ENCODE measurements around the gene SNAP47.

Gene SNAP47

DNA sequence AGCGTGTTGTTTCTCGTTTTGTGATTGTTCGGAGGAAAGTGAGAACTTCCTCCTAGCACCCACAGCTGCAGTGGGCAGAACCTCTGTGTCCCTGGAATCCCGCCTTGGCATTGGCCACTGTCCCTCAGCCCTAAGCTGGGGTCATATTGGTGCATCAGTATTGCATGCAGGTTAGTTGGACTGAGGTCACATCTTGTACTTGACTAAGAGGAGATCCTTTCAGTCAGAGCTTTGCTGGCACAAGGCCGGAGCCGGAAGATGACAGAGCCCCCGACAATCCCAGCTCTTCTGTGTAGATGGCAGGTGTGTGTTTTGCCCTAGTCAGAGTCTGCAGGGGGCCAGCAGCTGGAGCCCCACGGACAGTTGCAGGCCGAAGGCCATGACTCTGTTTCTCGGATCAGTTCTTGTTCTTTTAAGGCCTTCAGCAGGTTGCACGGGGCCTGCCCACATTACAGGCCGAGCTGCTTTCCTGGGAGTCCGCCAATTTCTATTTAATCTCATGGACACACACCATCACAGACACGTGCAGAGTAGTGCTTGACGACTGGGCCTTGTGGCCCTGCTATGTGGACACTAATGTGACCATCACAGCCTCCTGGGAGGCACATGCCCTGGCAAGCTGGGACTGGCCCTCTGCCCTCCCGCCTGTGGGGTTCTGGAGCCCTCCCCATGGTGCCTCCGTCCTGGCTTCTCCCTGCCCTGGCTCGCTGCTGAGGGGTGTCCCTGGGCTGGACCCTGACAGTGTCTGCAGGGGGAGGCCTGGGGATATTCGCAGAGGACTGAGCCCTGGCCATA, 14.9 kb downstream of the SNAP47 start:
- DNase-seq (ENCODE audit: low read depth in 3 of 3): no peak

DNA sequence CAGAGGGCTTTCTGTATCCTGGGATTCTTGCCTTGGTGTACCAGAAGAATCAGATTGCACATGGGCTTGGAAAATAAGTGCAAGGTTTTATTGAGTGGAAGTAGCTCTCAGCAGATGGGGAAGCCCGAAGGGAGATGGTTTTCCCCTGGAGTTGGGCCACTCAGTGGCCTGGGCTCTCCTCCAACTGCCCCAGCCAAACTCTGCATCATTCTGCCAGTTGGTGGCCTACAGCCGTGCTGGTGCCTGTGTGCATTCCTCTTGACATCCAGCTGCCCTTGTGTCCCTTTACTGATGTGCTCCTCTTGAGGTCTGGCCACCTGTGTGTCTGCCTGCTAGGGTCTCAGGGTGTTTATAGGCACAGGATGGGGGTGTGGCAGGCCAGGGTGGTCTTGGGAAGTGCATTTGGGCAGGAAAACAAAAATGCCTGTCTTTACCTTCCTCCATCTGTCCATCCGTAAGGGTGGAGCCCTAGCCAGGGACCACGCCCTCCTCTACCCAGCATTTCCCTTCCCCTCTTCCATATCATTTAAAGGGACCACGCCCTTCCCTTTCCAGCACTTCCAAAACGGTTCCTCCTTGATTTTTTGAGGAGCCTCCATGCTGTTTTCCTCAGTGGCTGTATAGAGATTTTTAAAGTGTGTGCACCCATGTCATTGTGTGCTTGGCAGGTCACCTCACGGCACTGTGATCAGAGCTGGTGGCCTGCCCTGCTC, 18.9 kb downstream of the SNAP47 start:
- no peak for DNase-seq (ENCODE audit: low read depth in 3 of 3)

DNA sequence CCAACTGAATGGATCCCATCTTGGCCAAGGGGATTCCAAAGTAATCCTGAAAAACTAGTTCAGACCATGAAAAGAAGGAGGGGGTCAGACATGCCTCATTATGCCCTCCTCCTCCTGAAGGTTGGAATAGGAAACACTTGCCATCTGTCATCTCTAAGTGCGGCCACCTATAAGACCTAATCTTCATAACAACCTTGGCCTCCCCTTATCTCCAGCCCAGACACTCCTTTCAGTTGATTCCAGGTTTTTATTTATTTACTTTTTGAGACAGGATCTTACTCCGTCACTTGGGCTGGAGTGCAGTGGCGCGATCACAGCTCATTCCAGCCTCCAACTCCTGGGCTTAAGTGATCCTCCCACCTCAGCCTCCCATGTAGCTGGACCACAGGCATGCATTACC, 19.7 kb downstream of the SNAP47 start:
- no peak for DNase-seq (ENCODE audit: low read depth in 3 of 3)

DNA sequence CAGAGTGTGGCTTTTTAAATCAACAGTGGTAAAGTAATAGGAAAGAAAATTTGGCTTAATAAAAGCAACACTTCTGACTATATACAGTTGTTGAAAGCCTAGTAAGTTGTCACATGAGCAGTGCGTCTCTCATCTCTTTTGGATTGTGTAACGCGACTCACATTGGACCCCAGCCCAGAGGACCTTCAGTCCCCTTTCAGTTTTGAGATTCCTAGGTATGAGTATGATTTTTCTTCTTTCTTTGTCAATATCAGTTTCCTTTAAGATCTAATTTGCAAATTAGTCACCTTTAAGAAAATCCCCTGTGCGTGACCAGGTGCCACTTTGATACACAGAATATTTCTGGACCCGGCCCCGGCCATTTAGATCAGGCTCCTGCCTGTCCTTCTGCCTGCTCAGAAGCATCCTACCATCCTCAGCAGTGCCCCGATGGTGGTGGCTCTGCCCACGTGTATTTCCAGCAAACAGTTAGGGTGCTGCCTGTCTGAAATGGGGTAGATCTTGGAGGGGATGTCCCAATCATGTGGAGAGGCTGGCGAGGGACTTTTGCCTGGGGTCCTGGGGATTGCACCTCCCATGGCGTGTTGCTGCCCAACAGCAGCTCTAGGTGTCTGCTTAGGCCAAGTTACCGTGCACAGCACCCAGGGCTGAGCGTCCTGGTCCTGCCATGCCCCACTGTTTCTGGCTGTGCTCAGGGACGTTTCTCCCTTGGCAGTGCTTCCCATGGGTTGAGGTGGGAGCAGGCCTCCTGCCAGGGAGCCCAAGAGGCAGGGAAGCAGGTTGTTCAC, 21.1 kb downstream of the SNAP47 start:
- no peak for DNase-seq (ENCODE audit: low read depth in 3 of 3)

DNA sequence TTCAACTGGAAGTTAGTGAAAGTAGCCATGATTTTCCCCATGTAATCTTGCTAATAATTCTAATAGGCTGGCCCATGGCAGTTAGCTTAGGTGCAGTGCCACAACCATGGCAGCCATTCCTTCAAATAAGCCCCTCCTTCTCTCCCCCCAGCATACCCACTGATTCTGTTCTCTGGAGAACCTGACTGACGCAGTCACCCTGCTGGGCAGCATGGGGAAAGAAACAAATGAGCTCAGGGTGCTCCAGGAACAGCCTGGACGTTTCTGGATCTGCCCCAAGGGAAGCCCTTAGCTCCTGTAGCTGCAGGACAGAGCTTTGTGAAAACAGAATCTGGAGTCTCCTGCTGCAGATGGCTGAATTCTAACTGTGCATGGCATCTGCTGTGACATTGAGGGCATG, 22.5 kb downstream of the SNAP47 start:
- no peak for DNase-seq (ENCODE audit: low read depth in 3 of 3)

DNA sequence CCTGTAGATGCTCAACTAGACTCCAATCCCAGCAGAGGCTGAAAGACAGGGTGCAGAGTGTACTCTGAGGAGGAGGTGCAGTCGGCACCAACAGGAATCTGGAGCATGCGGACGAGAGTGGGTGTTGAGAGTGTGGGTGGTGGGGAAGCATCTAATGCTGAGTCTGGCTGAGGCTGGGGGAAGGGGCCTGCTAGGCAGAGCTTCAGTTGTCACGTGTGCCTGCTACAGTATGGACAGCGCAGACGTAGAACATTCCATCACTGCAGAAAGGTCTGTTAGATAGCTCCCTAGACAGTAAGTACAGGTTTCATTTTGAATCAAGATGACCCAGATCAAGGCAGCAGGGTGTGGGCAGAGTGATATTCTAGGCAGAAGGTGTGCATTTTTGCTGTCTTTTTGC, 23.1 kb downstream of the SNAP47 start:
- DNase-seq (ENCODE audit: low read depth in 3 of 3): no peak

DNA sequence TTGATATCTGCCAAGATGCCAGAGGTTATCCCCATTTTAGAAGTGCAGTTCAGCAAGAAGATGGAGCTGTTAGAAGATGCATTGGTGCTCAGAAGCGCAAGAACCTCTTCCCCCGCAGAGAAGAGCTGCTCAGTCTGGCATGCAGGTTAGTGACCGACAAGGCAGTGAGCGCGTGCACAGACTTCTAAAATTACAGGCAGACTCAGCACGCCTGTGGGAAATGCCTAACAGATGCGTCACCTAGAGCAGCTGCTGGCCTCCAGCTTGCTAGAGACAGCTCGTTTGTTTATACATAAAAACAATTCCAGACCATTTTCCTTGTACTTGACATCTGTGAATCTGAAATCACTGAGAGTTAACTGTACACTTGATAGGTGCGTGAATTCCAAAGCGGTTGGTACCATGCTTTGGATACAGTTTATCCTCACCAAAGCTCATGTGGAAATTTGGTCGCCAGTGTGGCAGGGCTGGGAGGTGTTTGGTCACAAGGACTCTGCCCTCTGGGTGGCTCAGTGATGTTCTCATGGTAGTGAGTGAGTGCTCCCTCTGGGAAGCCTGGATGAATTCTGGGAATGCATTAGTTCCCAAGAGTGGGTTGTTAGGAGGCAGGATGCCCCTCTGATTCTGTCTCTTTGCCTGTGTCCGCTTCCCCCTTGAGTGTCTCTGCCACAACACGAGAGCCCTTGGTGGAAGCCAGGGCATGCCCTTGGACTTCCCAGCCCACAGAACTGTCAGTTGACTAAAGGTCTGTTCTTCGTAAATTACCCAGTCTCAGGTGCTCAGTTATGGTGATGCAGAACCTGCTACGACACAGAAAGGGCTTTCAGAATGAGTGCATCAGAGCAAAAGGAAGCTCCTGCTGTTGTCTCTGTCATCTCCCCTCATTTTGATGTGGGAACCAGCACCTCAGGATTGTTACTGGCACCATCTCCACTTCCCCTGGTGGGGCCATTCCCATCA, 24.4 kb downstream of the SNAP47 start:
- no peak for DNase-seq (ENCODE audit: low read depth in 3 of 3)

DNA sequence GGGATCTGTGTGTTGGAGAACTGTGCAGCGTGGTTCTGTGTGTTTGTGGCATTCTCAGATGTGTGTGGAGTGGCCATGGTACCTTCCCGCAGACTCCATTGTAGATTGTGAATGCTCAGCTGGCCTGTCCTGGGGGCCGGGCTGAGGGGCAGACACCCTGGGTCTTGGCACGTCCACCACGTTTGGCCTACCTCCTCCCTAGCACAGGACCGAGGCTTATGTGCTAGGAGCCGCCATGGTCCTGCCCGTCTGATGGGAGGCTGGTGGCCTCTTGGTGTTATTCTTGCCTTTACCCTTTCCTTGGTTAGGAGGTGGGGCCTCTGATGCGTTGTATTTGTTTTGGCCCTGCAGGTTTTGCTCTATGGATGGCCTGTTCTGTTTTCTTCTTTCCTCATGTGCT, 25.1 kb downstream of the SNAP47 start:
- no peak for DNase-seq (ENCODE audit: low read depth in 3 of 3)

DNA sequence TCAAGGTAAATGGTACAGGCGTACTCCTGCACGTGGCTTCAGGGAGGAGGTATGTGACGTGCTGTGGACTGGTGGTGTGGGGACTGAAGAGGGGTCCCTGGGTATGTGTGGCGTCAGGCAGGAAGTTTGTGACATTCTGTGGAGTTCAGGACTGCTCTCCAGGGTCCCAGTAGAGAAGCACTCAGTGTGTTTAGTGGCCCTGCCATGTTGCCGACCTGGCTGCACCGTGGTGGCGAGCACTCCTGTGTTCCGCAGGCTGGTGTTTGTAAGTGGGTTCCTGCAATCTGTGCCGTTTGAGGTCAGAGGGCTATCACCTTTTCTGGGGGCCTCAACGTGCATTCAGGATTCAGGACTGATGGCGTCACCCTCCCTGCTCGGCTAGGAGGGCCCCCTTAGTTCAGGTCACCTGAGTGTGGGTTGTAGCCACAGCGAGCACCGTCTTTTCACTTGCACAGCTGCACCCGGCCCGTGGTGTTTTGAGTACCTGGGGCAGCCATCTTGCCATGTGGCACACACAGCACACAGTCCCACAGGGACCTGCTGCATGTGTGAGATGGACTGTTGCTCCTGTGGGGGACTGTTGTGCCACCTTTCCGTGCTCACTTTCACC, 26.5 kb downstream of the SNAP47 start:
- no peak for DNase-seq (ENCODE audit: low read depth in 3 of 3)

DNA sequence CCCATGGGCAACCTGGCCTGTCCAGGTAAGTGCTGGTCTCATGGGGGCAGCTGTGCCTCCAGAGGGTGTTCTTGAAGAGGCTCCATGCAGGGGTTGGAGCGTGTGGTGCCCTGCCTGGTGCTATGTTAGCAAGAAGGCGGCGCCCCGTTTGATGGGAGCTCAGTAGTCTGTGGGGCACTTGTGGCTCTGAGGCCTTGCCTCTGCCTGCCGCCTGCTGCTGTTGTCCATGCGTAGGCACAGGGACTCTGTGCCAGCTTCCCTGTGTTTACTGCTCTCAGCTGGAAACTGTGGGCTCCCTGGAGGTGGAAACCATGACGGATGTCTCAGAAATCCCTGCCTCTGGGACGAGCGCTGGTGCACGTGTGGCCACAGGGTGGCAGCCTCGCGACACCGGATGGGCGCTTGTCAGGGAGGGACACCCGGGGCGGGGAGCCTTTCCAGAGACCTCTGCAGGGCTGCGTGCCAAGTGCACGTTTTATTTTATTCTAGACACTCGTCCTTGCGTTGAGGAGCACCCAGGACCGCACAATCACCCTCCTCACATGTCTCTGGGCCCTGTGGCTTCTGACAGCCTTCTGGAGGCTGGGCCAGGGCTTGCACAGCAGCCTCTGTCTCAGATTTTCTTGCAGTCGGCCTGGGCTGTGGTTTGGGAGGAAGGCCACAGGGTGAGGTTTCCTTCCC, 27.1 kb downstream of the SNAP47 start:
- peak; percentile 63 to 72 (median 70) for DNase-seq (ENCODE audit: low read depth in 3 of 3)

DNA sequence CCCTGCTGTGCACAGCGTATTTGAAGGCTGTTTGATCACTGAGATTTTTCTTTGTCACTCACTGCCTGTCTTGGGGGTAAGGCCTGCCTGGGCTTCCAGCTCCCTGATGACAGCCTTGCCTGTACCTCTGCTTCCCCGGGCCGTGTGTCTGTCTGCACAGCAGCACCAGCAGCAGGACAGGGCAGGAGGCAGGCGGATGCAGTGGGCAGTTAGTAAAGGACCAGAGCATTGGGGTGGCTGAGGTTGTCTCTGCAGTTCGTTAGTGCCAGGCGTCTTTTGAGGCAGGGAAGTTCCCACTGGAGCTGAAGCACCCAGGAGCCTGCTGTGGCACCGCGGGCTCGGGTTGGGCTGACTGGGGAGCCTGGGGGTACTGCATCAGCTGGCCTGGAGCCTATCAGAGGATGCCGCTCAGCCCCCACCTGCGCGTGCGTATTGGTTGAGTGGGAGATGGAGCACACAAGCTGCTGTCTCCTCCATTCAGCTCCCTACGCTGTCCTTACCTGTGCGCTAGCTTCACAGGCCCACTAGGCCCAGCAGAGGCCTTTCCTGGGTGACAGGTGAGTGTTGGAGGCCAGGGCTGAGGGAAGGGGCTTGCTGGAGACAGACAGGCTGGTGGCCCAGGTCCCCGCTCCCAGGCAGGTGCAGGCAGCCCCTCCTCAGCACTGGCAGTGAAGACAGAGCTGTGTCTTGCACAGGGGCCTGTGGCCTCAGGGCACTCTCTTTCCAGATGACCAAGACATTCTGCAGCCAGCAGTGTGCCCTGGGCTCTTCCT, 28.2 kb downstream of the SNAP47 start:
- DNase-seq (ENCODE audit: low read depth in 3 of 3): no peak

DNA sequence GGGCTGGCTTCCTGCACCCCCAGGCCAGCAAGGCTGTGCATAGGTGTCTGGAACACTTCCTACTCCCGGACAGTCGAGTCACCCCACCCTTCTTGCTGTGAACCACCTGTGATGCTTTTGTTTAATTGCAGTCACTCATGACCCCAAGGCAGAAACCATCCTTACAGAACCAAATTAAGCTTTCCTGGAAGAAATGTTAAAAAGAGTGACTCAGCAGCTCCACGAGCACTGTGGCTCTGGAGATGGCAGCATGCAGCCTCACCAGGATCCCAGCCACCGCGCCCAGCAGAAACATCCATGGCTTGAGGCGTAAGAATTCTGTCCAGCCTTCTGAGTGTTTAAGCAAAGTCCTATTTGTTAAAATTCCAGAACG, 28.8 kb downstream of the SNAP47 start:
- no peak for DNase-seq (ENCODE audit: low read depth in 3 of 3)

DNA sequence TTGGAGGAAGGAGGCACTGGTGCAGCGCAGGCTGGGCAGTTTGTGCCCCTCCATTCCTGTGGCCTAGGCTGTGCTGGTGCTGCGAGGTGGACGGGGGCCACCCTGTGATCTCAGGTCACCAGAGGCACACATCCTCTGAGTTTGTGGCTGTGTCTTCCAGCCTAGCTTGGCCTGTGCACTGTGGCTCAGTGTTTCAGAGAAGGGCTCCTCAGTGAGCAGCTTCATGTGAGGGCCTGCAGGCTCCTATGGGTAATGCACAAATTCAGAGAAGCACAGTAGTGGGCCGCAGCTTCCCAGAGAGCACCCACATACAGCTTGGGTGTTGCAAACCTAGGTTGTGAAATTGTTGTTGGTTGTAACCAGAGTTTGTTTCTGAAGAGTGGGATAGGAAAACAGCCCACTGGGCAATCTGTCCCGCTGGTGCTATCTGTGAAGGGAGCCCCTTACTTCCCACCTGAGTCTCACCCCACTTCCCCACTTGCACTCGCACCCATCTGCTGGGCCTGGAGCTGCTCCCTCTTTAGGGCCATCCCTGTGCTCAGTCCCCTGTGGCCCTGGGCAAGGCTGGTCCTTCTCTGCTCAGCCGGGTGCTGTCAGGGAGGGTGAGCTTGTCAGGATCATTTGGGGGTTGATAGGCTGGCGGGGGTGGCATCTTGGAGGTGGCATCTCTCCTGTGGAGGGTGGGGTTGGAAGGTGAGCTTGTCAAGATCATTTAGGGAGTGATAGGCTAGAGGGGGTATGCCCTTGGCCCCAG, 30.2 kb downstream of the SNAP47 start:
- DNase-seq (ENCODE audit: low read depth in 3 of 3): no peak

DNA sequence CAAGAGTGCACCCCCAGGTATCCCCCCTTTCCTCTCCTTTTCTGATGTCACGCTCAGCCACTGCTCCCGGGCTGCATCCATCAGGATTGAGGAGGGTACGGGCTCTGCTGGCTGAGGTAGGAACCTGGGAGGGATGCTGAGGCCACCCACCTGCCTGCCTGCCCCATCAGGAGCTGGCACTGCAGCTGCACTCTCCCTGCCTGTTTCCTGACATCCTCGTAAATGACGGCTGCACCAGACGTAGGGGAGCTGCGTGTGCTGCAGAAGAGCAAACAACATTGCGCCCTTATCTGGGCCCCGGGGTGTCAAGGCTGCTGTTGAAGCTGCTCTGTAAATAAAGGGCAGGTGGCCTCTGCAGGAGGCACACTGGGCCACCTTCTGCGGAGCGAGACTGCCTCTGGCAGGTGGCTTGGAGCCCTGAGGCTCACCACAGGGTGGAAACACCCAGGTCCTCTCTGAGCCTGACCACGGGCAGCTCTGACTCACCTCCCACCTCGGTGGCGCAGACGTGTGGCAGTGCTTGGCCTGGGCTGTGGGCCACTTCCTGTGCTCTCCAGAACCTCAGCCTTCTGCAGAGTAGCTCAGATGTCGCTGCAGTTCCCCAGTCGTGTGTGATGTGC, 30.9 kb downstream of the SNAP47 start:
- DNase-seq (ENCODE audit: low read depth in 3 of 3): peak in 2 of 3 experiments; percentile 22 to 34

DNA sequence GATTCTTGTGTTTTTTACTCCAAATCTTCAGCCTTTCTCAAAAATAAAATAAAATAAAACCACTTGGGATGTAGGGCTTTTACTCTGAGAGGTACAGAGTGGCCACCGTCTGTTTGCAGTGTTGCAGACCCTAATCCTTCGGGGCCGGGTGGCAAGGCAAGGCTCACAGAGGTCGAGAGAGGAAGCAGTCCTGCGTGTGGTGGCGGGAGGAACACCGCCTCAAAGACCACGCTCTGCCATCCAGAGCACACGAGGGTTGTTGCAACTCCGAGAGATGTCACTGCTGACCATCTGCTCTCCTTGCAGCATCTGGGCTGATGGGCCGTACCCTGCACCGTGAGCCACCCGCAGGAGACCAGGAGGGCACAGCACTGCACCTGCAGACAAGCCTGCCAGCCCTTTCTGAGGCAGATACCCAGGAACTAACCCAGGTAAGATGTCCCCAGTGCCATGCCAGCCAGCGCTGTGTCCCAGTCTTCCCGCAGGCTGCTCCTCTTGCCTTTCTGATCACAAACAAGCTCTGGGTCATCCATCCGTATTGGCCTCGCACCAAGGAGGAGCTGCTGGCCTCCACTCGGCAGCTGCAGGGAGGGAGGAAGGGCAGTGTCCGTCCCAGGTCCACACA, 31.5 kb downstream of the SNAP47 start:
- DNase-seq (ENCODE audit: low read depth in 3 of 3): no peak

DNA sequence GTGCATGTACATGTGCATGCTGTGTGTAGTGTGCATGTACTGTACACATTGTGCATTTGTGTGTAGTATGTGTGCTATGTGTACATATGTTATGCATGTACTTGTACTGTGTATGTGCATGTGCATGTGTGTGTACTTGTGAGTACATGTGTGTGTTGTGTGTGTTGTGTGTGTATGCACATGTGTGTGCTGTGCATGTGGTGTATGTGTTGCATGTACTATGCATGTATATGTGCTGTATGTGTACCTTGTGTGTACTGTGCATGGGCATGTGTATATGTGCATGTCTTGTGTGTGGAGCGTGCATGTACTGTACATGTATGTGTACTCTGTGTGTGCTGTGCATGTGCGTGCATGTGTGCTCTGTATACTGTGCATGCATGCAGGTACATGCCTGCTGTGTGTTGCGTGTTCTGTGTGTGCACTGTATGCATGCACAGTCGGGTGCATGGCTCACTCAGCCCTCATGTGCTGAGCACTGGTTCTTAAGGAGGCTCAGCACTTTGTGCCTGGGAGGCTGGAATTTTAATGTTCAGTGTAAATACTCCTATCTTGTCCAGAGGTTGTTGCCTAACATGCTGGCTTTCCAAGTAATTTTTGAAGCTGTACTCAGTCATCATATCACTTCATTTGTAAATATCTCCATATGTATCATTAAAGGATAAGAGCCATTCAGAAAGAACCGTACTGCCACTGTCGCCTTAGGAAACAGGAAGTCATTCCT, 32.3 kb downstream of the SNAP47 start:
- no peak for DNase-seq (ENCODE audit: low read depth in 3 of 3)

DNA sequence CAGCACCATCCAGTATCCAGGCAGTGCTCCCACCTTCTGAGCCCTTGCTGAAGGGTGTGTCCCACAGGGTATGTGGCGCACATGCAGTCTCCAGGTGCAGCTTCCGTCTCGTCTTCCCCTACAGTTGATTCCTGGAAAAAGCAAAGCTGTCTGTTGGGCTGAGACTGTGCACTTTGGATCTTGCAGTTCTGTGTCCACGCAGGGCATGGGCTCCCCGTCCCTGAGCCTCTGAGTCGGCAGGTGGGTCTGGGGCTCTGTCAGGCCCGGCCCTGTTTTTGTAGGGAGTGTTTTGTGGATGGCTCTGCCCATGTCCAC, 32.8 kb downstream of the SNAP47 start:
- no peak for DNase-seq (ENCODE audit: low read depth in 3 of 3)

DNA sequence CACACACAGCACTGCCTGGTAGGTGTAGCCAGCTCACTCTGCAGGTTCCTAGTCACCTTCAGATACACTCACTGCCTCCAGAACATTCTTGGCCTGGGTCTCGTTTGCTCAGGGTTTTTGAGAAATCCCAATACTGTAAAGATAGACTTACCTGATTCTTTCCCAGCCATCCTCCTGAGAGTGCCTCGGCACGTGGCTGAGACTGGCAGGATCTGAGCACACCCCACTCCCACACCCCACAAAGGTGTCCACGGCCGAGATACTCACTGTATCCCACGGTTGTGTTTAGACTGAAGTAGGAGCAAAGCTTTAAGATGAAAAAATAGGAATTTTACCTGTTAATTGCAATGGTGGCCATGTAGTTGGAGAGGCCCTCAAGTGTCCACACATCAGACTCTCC, 33.4 kb downstream of the SNAP47 start:
- no peak for DNase-seq (ENCODE audit: low read depth in 3 of 3)
